ENCODE measurements around the gene CHST6. TPM values are rescaled to one million over a fixed set of nuclear protein-coding genes. Genes with fewer than 3 reads are reported as not detected.

The CHST6 gene
- total and polyA plus RNA-seq, 10 of the 15 experiments (the other 5 are each of a cell fraction or from before 2014, with no cell fraction given), result 0.14 to 2.5 (median 0.51) TPM

GRCh38 chr16:75433732-75434413 lies 61.4 kb downstream of the CHST6 start (continued):
- TF ChIP-seq, protein P1, sequence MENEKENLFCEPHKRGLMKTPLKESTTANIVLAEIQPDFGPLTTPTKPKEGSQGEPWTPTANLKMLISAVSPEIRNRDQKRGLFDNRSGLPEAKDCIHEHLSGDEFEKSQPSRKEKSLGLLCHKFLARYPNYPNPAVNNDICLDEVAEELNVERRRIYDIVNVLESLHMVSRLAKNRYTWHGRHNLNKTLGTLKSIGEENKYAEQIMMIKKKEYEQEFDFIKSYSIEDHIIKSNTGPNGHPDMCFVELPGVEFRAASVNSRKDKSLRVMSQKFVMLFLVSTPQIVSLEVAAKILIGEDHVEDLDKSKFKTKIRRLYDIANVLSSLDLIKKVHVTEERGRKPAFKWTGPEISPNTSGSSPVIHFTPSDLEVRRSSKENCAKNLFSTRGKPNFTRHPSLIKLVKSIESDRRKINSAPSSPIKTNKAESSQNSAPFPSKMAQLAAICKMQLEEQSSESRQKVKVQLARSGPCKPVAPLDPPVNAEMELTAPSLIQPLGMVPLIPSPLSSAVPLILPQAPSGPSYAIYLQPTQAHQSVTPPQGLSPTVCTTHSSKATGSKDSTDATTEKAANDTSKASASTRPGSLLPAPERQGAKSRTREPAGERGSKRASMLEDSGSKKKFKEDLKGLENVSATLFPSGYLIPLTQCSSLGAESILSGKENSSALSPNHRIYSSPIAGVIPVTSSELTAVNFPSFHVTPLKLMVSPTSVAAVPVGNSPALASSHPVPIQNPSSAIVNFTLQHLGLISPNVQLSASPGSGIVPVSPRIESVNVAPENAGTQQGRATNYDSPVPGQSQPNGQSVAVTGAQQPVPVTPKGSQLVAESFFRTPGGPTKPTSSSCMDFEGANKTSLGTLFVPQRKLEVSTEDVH (IDR thresholded peaks at IDR 0.05; ENCODE audit: low read depth, partially characterized antibody), result no peak
- TF ChIP-seq, protein P2, sequence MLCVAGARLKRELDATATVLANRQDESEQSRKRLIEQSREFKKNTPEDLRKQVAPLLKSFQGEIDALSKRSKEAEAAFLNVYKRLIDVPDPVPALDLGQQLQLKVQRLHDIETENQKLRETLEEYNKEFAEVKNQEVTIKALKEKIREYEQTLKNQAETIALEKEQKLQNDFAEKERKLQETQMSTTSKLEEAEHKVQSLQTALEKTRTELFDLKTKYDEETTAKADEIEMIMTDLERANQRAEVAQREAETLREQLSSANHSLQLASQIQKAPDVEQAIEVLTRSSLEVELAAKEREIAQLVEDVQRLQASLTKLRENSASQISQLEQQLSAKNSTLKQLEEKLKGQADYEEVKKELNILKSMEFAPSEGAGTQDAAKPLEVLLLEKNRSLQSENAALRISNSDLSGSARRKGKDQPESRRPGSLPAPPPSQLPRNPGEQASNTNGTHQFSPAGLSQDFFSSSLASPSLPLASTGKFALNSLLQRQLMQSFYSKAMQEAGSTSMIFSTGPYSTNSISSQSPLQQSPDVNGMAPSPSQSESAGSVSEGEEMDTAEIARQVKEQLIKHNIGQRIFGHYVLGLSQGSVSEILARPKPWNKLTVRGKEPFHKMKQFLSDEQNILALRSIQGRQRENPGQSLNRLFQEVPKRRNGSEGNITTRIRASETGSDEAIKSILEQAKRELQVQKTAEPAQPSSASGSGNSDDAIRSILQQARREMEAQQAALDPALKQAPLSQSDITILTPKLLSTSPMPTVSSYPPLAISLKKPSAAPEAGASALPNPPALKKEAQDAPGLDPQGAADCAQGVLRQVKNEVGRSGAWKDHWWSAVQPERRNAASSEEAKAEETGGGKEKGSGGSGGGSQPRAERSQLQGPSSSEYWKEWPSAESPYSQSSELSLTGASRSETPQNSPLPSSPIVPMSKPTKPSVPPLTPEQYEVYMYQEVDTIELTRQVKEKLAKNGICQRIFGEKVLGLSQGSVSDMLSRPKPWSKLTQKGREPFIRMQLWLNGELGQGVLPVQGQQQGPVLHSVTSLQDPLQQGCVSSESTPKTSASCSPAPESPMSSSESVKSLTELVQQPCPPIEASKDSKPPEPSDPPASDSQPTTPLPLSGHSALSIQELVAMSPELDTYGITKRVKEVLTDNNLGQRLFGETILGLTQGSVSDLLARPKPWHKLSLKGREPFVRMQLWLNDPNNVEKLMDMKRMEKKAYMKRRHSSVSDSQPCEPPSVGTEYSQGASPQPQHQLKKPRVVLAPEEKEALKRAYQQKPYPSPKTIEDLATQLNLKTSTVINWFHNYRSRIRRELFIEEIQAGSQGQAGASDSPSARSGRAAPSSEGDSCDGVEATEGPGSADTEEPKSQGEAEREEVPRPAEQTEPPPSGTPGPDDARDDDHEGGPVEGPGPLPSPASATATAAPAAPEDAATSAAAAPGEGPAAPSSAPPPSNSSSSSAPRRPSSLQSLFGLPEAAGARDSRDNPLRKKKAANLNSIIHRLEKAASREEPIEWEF (IDR thresholded peaks at IDR 0.05; ENCODE audit: insufficient replicate concordance, low read depth, low read length), result no peak
- TF ChIP-seq ZNF24 (IDR thresholded peaks at IDR 0.05) (no peak), MEF2A (IDR thresholded peaks at IDR 0.05; ENCODE audit: insufficient read depth, low read depth, low read length) (no peak), CHD4 (IDR thresholded peaks at IDR 0.05) (no peak)

All from GM12878 (cell line).